Measurements from ENCODE around the gene SP7.
"Not testable (repeated sequence)": the region's sequence is repeated elsewhere in the genome, so short reads cannot be mapped to it uniquely, and the experiment has no call there.

The SP7 gene

DNA sequence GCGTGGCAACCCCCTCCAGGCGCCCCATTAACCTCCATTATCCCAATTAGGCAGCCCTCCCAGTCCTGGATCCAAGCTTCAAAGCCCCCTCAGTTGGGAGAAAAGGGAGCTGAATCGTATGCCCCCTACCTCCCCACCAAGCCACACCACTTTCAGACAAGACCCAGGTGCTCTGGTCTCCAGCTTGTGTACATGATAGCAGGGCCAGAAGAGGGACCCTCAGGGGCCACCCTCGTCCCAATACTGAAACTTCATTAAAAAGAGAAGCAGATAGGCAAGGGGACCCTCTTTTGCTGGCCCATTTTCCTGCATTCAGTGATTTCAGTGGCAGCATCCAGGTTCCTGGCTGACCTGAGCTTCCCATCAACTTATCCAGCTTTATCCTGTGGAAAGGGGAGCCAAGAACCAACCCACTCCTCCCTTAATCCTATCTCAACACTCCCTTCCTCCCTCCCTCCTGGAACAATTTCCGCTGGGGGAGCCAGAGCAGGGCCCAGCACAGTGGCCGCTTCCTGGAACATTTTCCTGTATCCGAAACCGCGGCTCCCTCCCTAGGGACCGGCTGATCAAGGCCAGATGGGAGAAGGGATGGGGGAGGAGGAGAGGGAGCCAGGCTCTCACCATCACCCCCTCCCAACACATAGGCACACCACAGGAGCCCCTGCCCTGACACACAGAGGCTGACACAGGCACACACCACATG is 9.5 kb upstream of the SP7 start:
- no peak for FAIRE-seq

DNA sequence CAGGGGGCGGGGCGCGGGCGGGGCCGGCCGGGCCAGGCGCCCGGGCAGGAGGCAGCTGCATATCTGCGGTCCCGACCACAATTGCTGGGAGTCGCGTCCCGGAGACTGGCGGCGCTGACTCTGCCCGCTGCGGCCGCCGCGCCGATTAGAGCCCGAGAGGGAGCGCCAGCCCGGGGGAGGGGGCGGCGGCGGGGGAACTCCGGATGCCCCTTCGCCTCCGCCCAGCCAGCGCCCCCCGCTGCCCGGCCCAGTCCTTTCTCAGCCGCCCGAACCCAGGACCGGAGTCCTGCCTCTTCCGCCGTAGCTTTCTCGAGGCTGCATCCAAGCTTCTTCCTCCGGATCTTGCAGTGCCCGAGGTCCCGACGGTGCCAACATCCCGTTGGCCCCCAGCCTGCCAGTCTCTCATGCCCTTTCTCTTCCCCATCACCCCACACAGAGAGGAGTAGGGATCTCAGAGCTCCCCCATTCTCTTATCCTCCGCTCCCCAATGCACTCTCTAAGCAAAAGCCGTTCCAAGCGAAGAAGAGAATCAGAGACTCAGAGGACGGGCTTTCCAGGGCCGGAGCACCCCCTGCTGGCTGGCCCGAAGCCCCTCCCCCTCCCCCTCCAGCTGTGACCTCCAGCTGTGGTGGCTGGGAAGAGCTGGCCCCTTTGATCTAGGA is 8.8 kb upstream of the SP7 start:
- no peak for FAIRE-seq

DNA sequence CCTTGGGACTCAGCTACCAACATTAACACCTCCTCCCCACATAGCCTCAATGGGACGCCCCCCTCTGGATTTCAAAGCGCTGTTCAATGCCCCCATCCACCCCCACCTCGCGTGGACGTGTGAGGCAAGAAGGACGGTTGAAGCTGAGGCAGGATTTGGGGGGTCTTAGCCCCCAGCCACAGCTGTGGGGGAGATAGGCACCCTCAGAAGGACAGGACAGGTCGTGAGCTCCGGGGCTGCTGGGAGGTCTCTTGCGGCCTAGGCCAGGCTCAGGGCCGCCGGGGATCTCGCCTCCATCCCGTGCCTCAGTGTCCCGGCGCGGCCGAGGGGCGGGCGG is 8.3 kb upstream of the SP7 start:
- FAIRE-seq = no peak

DNA sequence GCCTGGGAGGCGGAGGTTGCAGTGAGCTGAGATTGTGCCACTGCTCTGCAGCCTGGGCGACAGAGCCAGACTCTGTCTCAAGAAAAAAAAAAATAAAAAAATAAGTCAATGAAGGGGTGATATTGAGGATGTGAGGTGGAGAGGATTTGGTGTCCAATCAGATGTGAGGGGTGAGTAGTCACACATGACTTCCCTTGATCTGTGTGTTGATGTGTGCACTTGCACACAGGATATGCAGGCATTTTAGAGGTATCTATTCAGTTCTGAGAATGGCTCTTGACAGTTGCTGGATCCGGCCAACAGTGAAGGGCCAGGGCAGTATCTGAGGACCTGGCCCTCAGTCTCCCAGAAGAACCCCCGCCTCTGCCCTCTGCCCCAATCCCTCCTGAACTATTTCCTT is 7.8 kb upstream of the SP7 start:
- FAIRE-seq = no peak

DNA sequence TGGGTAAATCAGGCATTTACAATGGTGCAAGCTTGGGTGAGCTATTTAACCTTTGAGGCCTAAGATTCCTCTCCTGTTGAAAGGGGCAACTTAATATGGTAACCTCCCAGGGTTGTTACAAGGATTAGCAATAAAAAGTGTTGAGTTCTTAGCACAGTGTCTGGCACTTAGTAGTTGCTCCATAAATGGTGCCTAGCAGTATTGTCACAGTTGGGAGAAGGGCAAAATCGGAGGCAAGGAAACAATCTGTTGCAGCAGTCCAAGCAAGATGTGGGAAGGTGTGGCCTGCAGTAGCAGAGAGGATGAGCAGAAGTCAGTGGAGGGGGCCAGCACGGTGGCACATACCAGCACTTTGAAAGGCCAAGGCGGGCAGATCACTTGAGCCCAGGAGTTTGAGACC is 7.3 kb upstream of the SP7 start:
- no peak for FAIRE-seq

DNA sequence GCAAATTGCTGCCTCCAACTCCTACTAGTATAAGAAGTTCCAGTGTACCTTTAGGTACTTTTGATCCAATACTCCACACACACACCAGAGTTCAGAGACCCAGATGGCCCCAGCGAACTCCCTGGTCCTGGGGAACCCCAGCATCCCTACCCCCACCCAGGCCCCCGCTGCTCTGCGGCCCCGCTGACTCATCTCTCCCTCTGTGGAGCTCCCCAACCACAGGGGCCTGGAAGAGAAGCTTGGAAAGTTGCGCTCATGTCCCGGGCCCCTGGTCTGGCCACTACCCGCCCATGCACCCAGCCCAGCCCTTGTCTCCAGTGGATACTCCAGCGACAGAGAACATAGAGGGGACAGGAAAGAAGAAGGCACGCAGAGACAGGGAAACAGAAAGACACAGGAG is 4.2 kb upstream of the SP7 start:
- no peak for FAIRE-seq

DNA sequence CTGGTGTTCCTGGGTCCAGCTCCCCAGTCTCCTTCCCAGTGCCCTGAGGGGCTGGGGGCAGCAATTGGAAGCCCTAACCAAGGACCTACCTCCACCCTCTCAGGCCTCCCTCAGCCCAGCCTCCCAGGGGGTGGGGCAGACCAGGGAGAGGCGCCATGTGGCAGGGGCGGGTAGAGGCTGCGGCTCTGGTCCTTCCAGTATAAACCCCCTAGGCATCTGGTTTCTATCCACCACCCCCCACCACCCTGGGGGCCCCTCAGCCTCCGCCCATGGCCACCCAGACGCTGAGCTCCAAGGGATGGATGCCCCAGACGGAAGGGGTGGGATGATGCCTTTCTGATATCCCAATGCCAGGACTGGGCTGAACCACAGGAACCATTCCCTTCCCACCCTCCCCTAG is 2.8 kb upstream of the SP7 start:
- FAIRE-seq = no peak

DNA sequence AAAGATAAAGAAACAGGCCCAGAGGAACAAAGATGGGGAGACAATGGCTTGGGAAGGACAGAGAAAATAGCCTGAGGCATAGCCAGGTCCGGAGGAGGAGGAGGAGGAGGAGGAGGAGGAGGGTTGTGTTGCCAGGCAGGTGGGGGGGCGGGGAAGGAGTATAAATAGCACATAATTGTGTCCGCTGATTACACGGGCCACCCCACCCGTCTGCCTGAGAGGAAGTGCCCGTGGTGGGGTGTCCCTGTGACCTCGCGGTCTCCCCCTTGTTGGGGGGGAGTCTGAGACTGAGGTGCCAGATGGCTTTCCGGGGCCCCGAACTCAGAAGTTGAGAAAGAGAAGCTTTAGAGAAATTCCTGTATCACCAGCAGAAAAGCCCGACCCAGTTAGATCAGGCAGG is 1.9 kb upstream of the SP7 start:
- FAIRE-seq = no peak

DNA sequence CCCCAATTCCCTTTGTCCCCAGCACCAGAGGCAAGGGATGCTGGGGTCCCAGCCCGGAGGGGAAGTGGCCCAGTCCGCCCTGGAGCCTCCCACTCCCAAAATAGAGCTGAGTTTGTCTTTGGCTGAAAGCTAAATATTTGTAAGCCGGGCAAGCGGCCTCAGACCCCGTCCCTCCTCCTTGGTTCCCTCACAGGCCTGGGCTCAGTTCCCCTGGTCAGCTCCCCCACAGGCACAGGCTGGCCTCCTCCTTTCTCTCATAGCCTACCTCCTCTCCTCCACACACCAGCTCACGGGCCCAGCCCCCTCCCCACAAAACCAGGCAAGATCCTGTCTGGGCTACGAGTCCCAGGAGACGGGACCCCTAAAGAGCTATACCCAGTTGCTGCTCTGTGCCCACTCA is 1.3 kb downstream of the SP7 start:
- no peak for FAIRE-seq

DNA sequence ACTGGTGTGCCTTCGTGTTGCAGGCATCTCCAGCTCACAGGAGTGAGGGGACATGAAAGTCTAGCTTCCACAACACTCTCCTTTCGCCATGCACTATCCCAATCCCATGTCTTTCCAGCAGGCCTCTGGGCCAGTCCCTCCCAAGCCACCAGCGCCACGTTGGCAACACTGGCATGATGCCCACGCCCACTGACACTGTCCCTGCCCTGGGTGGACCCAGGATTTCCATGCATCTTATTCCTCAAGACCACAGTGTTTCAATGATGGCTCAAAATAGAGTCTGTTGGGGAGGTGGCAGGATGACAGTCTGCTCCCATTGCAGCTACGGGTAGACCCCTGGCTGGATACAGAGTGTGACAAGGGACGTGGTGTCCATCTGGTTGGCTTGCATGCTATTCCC is 2.3 kb downstream of the SP7 start:
- FAIRE-seq = no peak

DNA sequence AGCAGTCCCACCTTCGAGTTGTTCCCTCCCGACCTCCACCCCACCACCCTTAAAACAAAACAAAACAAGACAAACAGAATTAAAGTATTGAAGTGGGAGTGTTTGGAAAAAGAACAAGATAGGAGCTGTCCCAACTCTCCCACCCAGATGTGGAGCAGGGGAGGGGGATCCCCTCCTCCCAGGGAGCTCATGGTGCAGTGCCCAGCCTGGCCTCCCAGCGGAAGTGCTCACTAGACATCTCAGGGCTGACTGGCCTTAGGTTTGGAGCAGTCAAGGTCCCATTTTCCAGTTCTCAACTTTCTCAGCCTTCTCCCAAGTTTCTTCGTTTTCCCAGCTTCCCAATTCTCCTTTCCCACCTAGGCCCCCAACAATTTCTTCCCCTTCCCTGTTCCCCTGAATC is 2.9 kb downstream of the SP7 start:
- no peak for FAIRE-seq

DNA sequence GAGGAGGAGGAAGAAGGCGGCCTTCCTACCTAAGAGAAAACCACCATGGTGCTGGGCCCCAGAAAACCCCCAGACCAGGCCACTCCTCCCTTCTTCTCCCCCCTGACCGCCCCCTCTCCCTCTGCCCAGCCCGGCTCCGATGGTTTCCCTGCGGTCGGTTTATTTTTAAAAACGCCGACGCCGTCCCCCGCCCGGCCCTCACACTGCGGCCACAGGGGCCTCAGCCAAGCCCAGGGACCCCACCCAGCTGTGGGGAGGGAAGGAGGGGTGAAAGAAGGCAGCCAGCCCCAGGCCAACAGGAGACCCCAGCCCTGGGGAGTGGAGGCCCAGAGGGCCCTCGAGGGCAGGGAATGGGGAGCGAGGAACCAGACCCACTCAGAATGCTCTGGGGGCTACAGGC is 3.4 kb downstream of the SP7 start:
- FAIRE-seq = no peak

DNA sequence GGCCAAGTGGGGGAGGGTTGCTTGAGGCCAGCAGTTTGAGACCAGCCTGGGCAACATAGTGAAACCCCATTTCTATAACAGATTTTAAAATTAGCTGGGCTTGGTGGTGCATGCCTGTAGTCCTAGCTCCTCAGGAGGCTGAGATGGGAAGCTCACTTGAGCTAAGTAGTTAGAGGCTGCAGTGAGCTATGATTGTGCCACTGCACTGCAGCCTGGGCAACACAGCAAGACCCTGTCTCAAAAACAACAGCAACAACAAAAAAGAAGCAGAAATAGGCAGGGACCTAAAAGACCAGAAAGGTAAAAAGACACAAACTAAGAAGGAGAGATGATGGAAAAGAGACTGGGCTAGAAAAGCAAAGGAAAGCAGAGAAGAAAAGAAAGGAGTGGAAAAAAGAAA is 3.8 kb downstream of the SP7 start:
- FAIRE-seq = not testable (repeated sequence)

DNA sequence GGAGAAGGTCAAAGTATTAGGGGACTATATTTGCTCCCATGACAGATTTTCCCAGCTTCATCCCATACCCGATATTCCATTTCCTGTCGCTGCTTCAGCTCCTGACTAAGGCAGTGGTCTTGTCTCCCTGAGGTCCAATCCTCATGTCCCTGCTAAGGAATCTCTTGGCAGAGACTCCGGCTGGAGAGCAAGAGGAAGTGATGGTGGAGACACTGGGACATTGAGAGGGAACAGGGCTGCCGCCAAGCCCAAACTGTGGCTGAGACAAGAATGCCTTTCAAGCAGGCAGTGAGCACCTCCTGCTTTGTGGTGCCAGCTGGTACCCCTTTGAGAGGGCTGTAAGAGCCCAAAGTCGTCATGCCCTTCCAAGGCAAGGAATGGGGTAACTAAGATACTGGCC is 5.5 kb downstream of the SP7 start:
- no peak for FAIRE-seq

DNA sequence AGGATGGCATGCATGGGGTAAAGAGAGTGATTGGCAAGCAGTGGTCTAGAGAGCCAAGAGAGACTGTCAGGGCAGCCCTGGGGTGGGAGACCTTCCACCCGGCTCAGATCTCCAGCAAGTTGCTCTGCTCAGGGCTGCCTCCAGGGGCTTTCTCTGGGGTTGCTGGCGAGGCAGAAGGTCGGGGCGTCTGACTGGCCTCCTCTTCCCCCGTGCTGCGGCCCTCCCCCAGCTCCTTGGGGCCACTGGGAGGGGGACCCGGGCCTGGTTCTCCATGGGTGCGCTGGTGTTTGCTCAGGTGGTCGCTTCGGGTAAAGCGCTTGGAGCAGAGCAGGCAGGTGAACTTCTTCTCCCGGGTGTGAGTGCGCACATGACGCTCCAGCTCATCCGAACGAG is 8.1 kb downstream of the SP7 start:
- no peak for FAIRE-seq

DNA sequence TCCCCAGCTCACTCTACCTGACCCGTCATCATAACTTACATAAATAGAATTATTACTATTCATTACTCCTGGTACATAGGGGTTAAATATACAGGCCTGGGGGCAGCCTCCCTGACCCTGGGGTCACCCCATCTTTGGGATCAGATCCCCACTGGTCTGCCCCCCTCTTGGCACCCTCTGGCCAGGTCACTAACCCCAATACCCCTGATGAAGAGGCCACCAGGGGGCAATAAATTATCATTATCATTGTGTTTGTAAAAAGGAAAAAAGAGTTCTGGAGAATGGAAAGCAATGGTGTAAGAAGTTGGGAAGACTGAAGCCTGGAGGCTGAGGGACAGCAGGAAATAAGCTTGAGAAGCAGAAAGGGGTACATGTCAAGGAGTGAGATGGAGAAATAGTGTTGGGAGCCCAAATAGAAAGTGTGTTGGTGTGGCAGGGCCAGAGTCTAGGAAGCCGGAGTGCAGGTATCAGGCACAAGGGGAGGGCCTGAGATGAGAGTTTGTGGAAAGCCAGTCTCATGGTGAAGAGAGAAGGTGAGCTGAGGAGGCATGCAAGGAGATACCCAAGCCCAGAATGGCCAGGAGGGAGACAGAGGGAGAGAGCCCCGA is 8.6 kb downstream of the SP7 start:
- peak; percentile 53 for FAIRE-seq

DNA sequence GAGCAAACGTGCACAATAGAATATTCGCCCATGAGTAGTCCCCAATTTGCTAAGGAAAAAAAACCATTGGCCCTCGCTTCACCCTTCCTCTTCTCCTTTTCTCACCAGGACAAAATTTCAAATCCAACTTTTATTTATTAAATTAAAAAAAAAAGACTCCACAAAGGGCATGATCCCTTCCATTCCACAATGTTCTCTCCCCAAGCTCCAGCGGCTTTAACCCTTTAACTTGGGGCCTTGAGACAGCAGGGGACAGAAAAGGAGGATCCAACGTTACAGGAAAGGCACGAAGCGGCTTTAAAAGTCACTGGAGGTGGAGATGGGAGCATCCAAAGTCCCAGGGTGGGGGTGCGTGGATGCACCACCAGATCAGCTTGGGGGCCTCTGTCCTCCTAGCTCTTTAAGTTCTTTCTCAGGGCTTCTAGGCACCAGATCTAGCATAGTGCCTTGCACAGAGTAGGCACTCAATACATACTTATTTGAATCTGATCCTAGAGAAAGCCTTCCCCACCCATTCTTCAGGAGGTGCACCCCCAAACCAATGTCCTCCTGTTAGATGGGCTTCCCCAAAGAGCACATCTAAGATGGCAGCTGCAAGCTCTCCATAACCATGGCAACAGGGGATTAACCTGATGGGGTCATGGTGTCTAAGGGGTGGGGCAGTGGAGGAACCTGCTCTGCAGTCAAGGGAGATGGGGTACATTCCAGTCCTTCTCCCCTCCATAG is 9.5 kb downstream of the SP7 start:
- no peak for FAIRE-seq

DNA sequence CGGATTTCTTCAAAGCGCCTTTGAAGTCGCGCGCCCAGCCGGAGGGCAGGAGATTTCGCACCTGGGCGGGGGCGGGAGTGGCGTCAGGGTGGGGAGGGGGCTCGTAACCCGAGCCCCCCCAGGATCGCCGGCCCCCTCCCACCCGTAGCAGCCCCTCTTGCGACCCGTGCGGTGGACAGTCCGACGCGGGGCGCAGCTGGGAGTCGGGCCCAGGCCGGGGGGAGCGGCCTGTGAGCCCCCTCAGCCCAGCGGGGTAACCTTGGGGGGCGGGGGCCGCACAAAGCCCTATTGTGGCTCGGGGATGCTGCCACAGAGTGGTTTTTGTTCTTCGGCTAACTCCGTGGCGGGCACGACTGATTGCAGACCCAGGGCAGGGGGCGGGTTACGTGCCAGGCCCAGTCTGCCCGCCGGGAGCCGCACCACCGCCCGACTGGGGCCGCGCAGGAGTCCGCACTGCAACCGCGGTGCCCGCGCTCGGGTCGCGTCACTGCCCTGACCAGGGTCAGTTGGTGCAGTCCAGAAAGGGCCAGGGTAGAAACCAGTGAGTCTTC is 10.6 kb downstream of the SP7 start:
- no peak for FAIRE-seq

DNA sequence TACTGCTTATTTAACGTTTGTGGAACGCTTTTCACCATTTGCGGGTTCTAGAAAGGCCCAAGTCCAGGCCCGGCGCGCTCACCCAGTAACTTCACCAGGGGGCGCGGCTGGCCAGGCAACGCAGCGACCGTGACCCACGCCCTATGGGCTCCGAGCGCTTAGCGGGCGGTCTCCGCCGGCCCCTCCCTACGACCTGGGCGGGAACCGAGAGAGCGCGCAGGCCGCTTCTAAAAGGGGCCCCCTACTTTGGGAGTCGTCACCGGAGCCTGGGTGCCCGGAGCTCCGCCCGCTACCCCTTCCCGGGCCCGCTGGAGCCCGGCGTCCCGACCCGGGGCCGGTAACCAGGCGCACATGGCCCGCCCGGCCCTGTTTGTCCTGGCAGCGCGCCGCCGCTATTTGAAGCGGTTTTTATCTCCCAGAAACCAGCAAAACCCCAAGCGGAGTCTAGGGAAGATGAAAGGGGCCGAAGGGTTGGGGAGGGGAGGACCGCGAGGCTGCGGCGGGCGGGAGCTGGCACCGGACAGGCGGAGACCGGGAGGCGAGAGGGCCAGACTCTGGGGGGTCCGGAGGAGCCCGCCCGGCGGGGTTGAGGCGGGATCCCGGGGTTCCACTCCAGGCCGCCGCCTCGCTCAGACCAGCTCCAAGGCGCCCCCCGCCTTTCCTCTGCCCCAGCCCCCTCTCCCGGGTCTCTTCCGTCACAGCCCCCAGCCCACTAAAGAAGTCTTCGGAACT is 11.2 kb downstream of the SP7 start:
- FAIRE-seq = no peak

DNA sequence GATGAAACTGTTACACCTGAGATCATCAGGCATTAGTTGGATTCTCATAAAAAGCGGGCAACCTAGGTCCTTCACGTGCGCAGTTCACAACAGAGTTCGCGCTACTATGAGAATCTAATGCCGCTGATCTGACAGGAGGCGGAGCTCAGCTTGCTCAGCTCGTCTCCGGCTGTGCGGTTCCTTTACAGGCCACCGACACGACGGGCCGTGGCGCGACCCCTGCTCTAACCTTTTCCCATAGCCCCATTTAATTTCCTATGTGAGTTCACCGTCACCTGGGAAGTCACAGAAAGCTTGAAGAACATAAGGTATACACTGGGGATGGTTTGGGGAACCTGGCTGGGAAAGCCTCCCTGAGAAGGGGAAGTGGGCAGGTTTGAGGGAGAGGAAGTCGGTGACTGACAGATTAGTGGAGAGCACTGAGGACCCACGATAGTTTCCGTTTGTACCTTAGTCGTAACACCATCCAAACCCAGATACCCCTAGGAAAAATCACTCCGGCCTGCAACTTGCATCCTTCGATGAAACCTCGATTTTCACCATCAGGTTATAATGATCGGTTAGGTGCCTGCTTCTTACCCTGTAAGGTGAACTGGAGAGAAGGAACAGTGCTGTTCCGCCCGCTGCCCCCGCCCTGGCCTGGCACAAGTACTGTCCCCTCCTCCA is 11.9 kb downstream of the SP7 start:
- FAIRE-seq = no peak

DNA sequence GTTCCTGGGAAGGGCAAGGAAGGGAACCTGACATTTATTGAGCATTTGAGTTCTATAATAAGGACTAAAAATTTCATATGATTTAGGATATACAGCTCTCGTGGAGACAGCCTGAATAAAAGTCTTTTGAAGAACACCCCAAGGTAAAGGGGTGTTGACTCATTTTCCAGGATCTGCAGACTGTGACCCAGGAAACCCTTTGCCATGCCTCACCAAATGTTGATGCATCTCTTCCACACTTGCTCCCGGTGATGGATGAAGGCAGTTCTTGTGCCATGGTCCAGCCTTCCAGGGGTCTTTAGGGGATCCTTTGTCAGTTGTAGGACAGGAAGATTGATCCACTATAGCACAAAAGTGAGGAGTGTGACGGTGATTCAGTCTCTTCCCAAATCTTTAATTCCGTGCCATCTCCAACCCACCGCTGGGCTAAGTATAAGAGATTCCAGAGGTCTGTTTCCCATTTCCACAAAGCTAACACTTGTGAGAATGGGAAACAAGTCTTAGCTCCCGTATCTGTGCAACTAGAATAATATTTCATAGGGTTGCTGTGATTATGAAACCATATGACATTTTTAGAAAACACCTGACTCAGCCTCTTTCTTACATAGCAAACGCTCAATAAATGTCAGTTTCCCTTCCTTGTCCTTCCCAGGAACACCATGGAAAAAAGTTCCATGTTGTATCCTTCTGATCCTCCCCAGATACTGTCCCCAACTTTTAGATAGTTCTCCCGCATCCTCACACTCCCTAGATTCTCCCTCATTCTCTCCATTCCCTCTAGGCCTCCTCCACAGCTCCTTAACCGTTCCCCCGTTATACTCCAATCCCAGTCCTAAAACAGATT is 15.6 kb downstream of the SP7 start:
- FAIRE-seq = no peak

DNA sequence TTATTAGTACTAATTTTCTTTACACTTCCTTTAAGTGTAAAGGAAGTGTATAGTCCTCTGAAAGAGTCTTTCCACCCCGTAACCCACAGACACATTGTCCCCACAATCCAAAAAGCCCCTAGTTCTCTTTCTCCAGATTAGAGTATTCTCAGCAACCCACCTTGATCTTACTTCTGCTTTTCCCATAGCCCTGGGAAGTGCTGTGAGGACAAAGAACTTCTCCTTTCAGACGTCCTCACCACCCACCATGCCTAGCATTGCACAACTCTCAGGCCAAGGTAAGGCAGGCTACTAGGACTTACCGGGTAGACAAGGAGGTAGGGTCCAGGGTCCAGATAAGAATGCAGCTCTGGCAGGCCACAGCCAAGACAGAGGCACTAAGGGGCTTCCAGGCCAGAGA is 22.2 kb downstream of the SP7 start:
- no peak for FAIRE-seq

Data from G401.6 (cell line).